Germinal center (tissue), 1 donor: ENCODE data around the gene IGIP.
A peak's percentile ranks its signal among the peaks of the same experiment; 100 is the strongest.

Experiments
- DNase-seq: peaks from one replicate; pipeline ENCODE4 v3.0.0; 2012; ENCODE audit warnings: mixed read lengths, low spot score

IGIP gene

GRCh38 chr5:140111011-140111858, 14.5 kb upstream of the IGIP start:
- no peak for DNase-seq

GRCh38 chr5:140111859-140112551, 13.7 kb upstream of the IGIP start:
- DNase-seq, result no peak

GRCh38 chr5:140112685-140113179, 13.0 kb upstream of the IGIP start:
- DNase-seq, result no peak

GRCh38 chr5:140113180-140113698, 12.5 kb upstream of the IGIP start:
- DNase-seq, result peak; percentile 20

GRCh38 chr5:140113699-140114263, 12.0 kb upstream of the IGIP start, which contains the start of gene PURA:
Gene PURA, plus strand, starts transcription at chr5:140114109. Its CDS starts 73 bp downstream, at chr5:140114182.
- DNase-seq, result peak; percentile 91

- peak; percentile 30 for DNase-seq
Observed at GRCh38 chr5:140114341-140115185, 11.2 kb upstream of the IGIP start.

GRCh38 chr5:140115186-140115500, 10.6 kb upstream of the IGIP start:
- DNase-seq, result no peak

- no peak for DNase-seq
Observed at GRCh38 chr5:140116716-140117115, 9.0 kb upstream of the IGIP start.

GRCh38 chr5:140117523-140117922, 8.2 kb upstream of the IGIP start:
- DNase-seq, result no peak

GRCh38 chr5:140118302-140118936, 7.3 kb upstream of the IGIP start:
- DNase-seq, result no peak

- no peak for DNase-seq
Observed at GRCh38 chr5:140126315-140127012, 727 bp downstream of the IGIP start.

GRCh38 chr5:140128376-140128775, 2.6 kb downstream of the IGIP start:
- DNase-seq, result no peak

GRCh38 chr5:140130949-140131733, 5.4 kb downstream of the IGIP start:
- no peak for DNase-seq

GRCh38 chr5:140131967-140132409, 6.3 kb downstream of the IGIP start:
- no peak for DNase-seq

GRCh38 chr5:140133514-140134167, 7.9 kb downstream of the IGIP start:
- DNase-seq, result no peak

GRCh38 chr5:140134277-140134935, 8.7 kb downstream of the IGIP start:
- DNase-seq, result no peak

- no peak for DNase-seq
Observed at GRCh38 chr5:140135127-140135526, 9.4 kb downstream of the IGIP start.

GRCh38 chr5:140136624-140137023, 10.9 kb downstream of the IGIP start:
- DNase-seq, result no peak

- no peak for DNase-seq
Observed at GRCh38 chr5:140140435-140140834, 14.7 kb downstream of the IGIP start.
